Heart left ventricle (tissue), 13 donors: ENCODE measurements around the gene DNAI2.

Experiments
- CTCF ChIP-seq, 12 donors: fragments of 200-600 bp; sonication (generic) in 4 of 12; IDR thresholded peaks; one replicate each; pipeline versions ENCODE4 v1.5.0 to v1.8.0; 2018 to 2022; ENCODE audit warnings: antibody characterized with exemption in 12 of 12, mild to moderate bottlenecking in 5 of 12
- POLR2A ChIP-seq, 2 donors: fragments of 450-650 bp; IDR thresholded peaks; one replicate each; pipeline ENCODE4 v1.6.1; 2017; ENCODE audit warnings: antibody characterized with exemption in 2 of 2, mild to moderate bottlenecking in 2 of 2, moderate library complexity in 2 of 2
- donor health status: ischemic (EF 13 %, LVEDD 7.1; RV severe dilation, severe dysfunction).
- donor health status: DM: no; HTN: yes; CAD: no.
- donor health status: DM: no; HTN: no; CAD: no.
- donor health status: ischemic (EF 25% LVEDD 6.9; RV normal size, moderate dysfunction).
- donor health status: ischemic (EF 25% LVEDD 5.7; RV mildly dilated, moderate dysfunction).
- donor health status: ischemic (EF 35%, LVEDD 5.7; RV mildly dilated, moderate dysfunction).
- donor health status: nonischemic (EF 11% LVEDD 7.7; RV severe dilation, severe dysfunction).
- donor health status: DM: yes; HTN: yes; CAD: no.
- donor health status: PGD.
- donor health status: ischemic (EF 29% LVEDD 5.4; RV normal size, mild dysfunction).
- donor health status: nonischemic (EF 23%, LVEDD 6.1; RV moderate dilation, normal function).

GRCh38 chr17:74252211-74252610, 21.8 kb upstream of the DNAI2 start:
- no peak for TF ChIP-seq CTCF (IDR thresholded peaks at IDR 0.05)
- TF ChIP-seq POLR2A (IDR thresholded peaks at IDR 0.05) = no peak
